ENCODE measurements around the gene SCUBE1.

The SCUBE1 gene

DNA sequence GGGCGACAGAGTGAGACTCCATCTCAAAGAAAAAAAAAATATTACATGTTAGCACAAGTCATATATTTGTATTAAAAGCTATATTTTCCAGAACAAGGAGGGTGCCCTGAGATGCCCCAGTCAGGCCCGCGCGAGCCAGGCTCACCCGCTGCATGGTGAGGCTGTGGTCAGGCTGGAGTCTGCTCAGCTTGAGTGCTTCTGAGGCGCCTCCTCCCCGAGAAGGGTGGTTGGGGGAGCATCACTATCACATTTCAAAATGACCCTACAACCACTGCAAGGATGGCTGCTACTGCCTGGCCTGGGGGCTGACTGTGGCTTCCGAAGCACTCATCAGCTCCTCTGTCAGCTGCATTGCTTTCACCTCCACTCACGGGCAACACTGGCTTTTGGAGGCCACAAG is 77.1 kb downstream of the SCUBE1 start:
- TF ChIP-seq GATA2 (IDR thresholded peaks at IDR 0.05; ENCODE audit: low read depth, low read length), result no peak
- TF ChIP-seq GATA3 (IDR thresholded peaks at IDR 0.05; ENCODE audit: low read depth, low read length), result no peak

GRCh38 chr22:43263645-43264514 is 79.3 kb downstream of the SCUBE1 start:
- TF ChIP-seq GATA3 (IDR thresholded peaks at IDR 0.05; ENCODE audit: low read depth, low read length), result no peak
- no peak for TF ChIP-seq GATA2 (IDR thresholded peaks at IDR 0.05; ENCODE audit: low read depth, low read length)

GRCh38 chr22:43262990-43263644 is 80.1 kb downstream of the SCUBE1 start:
- TF ChIP-seq GATA2 (IDR thresholded peaks at IDR 0.05; ENCODE audit: low read depth, low read length), result no peak
- no peak for TF ChIP-seq GATA3 (IDR thresholded peaks at IDR 0.05; ENCODE audit: low read depth, low read length)

GRCh38 chr22:43260331-43261231 is 82.6 kb downstream of the SCUBE1 start:
- TF ChIP-seq GATA3 (IDR thresholded peaks at IDR 0.05; ENCODE audit: low read depth, low read length), result no peak
- no peak for TF ChIP-seq GATA2 (IDR thresholded peaks at IDR 0.05; ENCODE audit: low read depth, low read length)

DNA sequence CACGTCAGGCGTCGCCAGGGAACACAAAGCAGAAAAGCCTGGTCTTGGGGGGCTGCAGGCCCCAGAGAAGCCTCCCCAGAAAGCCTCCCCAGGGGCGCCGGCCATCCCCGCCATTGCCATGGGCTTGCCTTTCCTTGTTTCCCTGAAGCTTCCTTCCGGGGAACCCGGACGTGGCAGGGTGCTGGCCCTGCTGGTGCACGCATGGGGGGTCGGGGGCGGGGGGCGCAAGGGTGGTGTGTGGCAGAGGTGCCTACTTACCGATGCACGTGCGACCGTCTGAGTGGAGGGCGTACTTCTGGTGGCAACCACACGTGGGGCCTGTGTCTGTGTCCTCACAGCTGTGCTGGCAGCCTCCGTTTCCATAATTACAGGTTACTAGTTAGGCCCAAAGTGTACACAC is 85.2 kb downstream of the SCUBE1 start:
- TF ChIP-seq GATA3 (IDR thresholded peaks at IDR 0.05; ENCODE audit: low read depth, low read length) (no peak), GATA2 (IDR thresholded peaks at IDR 0.05; ENCODE audit: low read depth, low read length) (no peak)

DNA sequence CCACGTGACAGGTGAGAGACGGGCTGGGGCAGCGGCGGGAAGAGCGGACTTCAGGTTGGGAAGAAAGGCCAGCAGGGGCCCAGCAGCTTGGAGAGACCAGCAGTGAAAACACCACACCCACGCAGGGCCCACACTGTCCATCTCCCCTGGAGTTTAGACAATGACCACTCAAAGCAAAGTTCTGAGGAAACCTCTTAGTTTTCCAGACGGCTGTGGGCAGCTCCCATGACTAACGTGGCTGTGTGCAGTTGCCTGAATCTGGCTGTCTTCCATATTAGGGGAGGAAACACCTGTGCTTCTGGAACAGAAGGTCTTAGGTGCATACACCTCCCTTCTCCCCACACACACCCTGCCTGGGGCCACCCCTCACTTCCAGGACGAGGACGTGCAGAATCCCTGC is 85.6 kb downstream of the SCUBE1 start:
- TF ChIP-seq GATA3 (IDR thresholded peaks at IDR 0.05; ENCODE audit: low read depth, low read length), result no peak
- TF ChIP-seq GATA2 (IDR thresholded peaks at IDR 0.05; ENCODE audit: low read depth, low read length), result no peak

DNA sequence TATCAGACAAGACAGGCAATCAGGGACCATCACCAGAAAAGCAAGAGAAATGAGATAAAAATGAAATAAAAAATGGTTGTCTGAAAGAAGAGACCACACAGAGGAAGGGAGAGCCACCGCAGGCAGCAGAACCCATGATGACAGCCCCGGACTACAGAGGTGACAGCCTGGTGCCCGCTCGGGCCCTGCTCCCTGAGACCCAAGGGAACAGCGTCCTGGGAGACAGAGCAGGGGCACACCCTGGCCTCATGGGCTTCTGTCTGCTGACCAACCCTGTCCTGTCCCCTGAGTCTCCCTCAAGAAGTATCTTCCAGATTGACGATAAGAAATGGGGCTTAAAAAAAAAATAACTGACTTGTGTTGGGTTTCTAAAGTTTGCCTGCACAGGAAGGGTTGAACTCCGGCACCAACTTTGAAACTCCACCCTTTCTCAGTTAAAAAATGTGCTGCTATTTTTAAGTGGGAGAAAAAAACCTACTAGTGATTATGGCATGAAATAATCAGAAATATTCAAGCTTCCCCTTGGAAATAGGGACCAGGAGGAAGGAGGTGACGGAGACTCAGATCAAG is 86.1 kb downstream of the SCUBE1 start:
- no peak for TF ChIP-seq GATA2 (IDR thresholded peaks at IDR 0.05; ENCODE audit: low read depth, low read length)
- TF ChIP-seq GATA3 (IDR thresholded peaks at IDR 0.05; ENCODE audit: low read depth, low read length), result no peak

DNA sequence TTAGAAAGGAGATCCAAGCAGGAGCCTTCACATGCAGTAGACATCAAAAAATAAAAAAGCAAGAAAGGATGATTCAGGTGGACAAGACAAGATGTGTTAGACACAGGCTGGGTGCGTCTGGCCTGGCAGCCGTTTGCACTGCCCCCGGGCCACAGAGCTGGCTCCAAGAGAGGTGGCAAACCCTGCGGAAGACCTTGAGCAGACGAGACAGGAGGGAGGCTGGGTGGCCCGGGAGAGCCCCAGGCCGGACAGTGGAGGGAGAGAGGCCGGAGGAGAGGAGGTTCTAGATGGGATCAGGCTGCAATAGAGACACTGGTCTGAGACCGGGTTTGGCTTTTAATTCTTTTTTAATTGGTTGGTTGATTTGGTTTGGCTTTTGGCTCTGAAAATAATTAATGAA is 86.6 kb downstream of the SCUBE1 start:
- TF ChIP-seq GATA2 (IDR thresholded peaks at IDR 0.05; ENCODE audit: low read depth, low read length) (peak; percentile 36; the same call in 1 of the 2 replicates), GATA3 (IDR thresholded peaks at IDR 0.05; ENCODE audit: low read depth, low read length) (no peak)

GRCh38 chr22:43255299-43255698 is 87.9 kb downstream of the SCUBE1 start:
- no peak for TF ChIP-seq GATA2 (IDR thresholded peaks at IDR 0.05; ENCODE audit: low read depth, low read length)
- no peak for TF ChIP-seq GATA3 (IDR thresholded peaks at IDR 0.05; ENCODE audit: low read depth, low read length)

DNA sequence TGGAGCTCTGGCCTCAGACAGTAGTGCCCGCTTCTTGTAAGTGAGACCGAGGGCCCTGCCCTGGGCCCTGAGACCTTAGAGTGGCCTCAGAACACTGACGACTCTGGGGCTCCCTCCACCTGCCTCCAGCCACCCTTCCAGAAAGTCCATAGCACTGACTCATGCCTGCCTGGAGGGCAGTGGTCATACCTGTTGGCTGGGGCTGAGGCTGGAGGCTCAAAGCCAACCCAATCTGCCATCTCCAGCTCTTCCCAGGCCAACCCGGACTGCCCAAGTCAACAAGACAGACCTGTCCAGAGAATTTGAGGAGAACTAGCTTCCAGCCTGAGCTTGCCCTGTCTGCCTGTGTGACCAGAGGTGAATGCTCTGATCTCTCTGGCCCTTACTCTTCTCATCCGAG is 89.3 kb downstream of the SCUBE1 start:
- no peak for TF ChIP-seq GATA2 (IDR thresholded peaks at IDR 0.05; ENCODE audit: low read depth, low read length)
- TF ChIP-seq GATA3 (IDR thresholded peaks at IDR 0.05; ENCODE audit: low read depth, low read length), result no peak

DNA sequence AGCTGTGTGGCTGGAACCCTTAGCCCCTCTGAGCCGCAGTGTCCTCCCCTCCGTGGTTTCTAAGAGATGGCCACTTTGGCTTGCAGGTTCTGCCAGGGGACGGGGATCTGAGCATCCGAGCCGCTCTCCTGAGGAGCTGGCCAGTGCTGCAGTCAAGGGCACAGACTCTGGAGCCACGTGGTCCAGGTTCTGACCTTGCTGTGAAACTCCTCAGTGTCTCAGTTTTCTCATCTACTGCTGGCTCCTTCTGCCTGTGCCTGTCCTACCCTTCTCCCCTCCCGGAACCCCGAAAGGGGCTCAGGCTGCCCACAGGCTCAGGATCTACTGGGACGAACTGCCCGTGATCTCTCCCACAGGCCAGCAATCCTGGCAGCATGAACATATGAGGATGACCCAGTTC is 90.9 kb downstream of the SCUBE1 start:
- TF ChIP-seq GATA3 (IDR thresholded peaks at IDR 0.05; ENCODE audit: low read depth, low read length) (no peak), GATA2 (IDR thresholded peaks at IDR 0.05; ENCODE audit: low read depth, low read length) (no peak)

- TF ChIP-seq GATA3 (IDR thresholded peaks at IDR 0.05; ENCODE audit: low read depth, low read length) (no peak), GATA2 (IDR thresholded peaks at IDR 0.05; ENCODE audit: low read depth, low read length) (no peak)
These were observed 93.2 kb downstream of the SCUBE1 start for GRCh38 chr22:43249789-43250471.

GRCh38 chr22:43247546-43248260 is 95.5 kb downstream of the SCUBE1 start:
- TF ChIP-seq GATA2 (IDR thresholded peaks at IDR 0.05; ENCODE audit: low read depth, low read length), result no peak
- no peak for TF ChIP-seq GATA3 (IDR thresholded peaks at IDR 0.05; ENCODE audit: low read depth, low read length)
